Fibroblast of lung (primary cell): Measurements from ENCODE around the gene USP5. TPM values are rescaled to one million over a fixed set of nuclear protein-coding genes. Genes with fewer than 3 reads are reported as not detected.

Experiments
- DNase-seq, 2 donors: peaks; one replicate each; pipeline versions ENCODE4 v3.0.0 to v3.0.0-alpha.2; 2010; ENCODE audit warnings: low read depth in 2 of 2
- H2AFZ ChIP-seq: 2 replicates; pipeline ENCODE4 v1.5.1; 2012; ENCODE audit warnings: low read length, control low read depth, inconsistent platforms
- H3K27ac ChIP-seq: 2 replicates; pipeline ENCODE4 v1.5.1; 2011; ENCODE audit warnings: low read length, control low read depth; ENCODE audit not compliant: insufficient read depth
- H3K27me3 ChIP-seq: 2 replicates; pipeline ENCODE4 v1.5.1; 2011; ENCODE audit warnings: mild to moderate bottlenecking, low read length; ENCODE audit not compliant: control insufficient read depth, insufficient read depth
- H3K36me3 ChIP-seq: 2 replicates; pipeline ENCODE4 v1.5.1; 2011; ENCODE audit warnings: low read length; ENCODE audit not compliant: control insufficient read depth, insufficient read depth
- H3K4me1 ChIP-seq: 2 replicates; pipeline ENCODE4 v1.5.1; 2011; ENCODE audit warnings: low read length; ENCODE audit not compliant: control insufficient read depth, insufficient read depth; ENCODE audit errors: extremely low read depth
- H3K4me2 ChIP-seq: 2 replicates; pipeline ENCODE4 v1.5.1; 2011; ENCODE audit warnings: low read length, control low read depth; ENCODE audit not compliant: insufficient read depth; ENCODE audit errors: extremely low read depth
- H3K4me3 ChIP-seq, 4 experiments: fragments of 200-600 bp in 1 of 4; sonication (generic) in 1 of 4; replicated peaks in 1 of 4; 2 replicates each; pipeline ENCODE4 v1.5.1; 2011 to 2016; ENCODE audit warnings: low read length in 4 of 4, low read depth in 3 of 4, mild to moderate bottlenecking in 3 of 4, control low read depth in 2 of 4, inconsistent platforms in 1 of 4, mixed read lengths in 1 of 4; ENCODE audit not compliant: insufficient read depth in 1 of 4; ENCODE audit errors: control extremely low read depth in 1 of 4
- H3K79me2 ChIP-seq: 2 replicates; pipeline ENCODE4 v1.5.1; 2012; ENCODE audit warnings: mild to moderate bottlenecking, low read length, inconsistent platforms; ENCODE audit not compliant: control insufficient read depth, insufficient read depth
- H3K9ac ChIP-seq: 2 replicates; pipeline ENCODE4 v1.5.1; 2011; ENCODE audit warnings: mild to moderate bottlenecking, low read length, control low read depth; ENCODE audit not compliant: insufficient read depth
- H3K9me3 ChIP-seq: 2 replicates; pipeline ENCODE4 v1.5.1; 2012; ENCODE audit warnings: low read depth, low read length; ENCODE audit not compliant: control insufficient read depth, insufficient read depth
- H4K20me1 ChIP-seq: 2 replicates; pipeline ENCODE4 v1.5.1; 2011; ENCODE audit warnings: low read length; ENCODE audit not compliant: control insufficient read depth, insufficient read depth; ENCODE audit errors: extremely low read depth
- CTCF ChIP-seq, 2 donors: IDR thresholded peaks in 1 of 2; conservative IDR thresholded peaks in 1 of 2; 1 replicate in 1 of 2; 2 replicates in 1 of 2; pipeline ENCODE4 v1.5.1; 2011 to 2012; ENCODE audit warnings: low read length in 2 of 2, control low read depth in 1 of 2, inconsistent platforms in 1 of 2, low read depth in 1 of 2, mild to moderate bottlenecking in 1 of 2
- EZH2 ChIP-seq: IDR thresholded peaks from 2 replicates; pipeline ENCODE4 v1.5.1; 2012; ENCODE audit warnings: low read length, control low read depth, mild to moderate bottlenecking; ENCODE audit errors: missing control alignments
- polyA plus RNA-seq, 2 donors: library from polyadenylated mRNA; depleted of rRNA in 1 of 2; stranded (reverse) in 1 of 2; unstranded in 1 of 2; fragments of >200 nt; gene quantifications; 2 replicates each; pipeline ENCODE4 v1.2.1, GENCODE V29; 2011 to 2012; ENCODE audit warnings: missing spikeins in 1 of 2
- total RNA-seq: library from RNA; depleted of rRNA; stranded (reverse); fragments of >200 nt; gene quantifications from 2 replicates; pipeline ENCODE4 v1.2.1, GENCODE V29; 2014

The USP5 gene
- total and polyA plus RNA-seq, 2 donors (not counting 1 experiment from before 2014, with no cell fraction given), result 42.2 to 69.9 TPM

- Histone ChIP-seq H3K9ac (no peak overlapping the region), H3K79me2 (peaks cover 32% of the 10 kb centered on the region), H3K36me3 (peaks cover 25% of the 10 kb centered on the region), H3K27me3 (no peaks in the 10 kb centered on the region), H3K4me1 (peaks cover 17% of the 10 kb centered on the region), H3K9me3 (no peaks in the 10 kb centered on the region), H3K4me2 (no peak overlapping the region), H2AFZ (no peak overlapping the region), H4K20me1 (no peaks in the 10 kb centered on the region), H3K4me3 (no peak overlapping the region), H3K27ac (no peak overlapping the region)
- no peak for DNase-seq
- TF ChIP-seq EZH2 (no peak), CTCF (conservative IDR thresholded peaks at IDR 0.05 in 1 of 2, IDR thresholded peaks at IDR 0.05 in 1 of 2; ENCODE audit: low read depth in 1 of 2, low read length in 2 of 2) (no peak)
Measured at GRCh38 chr12:6855322-6855721, 3.4 kb downstream of the USP5 start.

GRCh38 chr12:6858799-6859198 lies 6.8 kb downstream of the USP5 start:
- Histone ChIP-seq H3K36me3 (peaks cover 39% of the 10 kb centered on the region), H3K79me2 (peaks cover 16% of the 10 kb centered on the region), H3K9me3 (no peaks in the 10 kb centered on the region), H3K27ac (no peak overlapping the region), H3K27me3 (no peaks in the 10 kb centered on the region), H3K9ac (no peak overlapping the region), H3K4me3 (no peak overlapping the region), H2AFZ (no peak overlapping the region), H4K20me1 (no peaks in the 10 kb centered on the region), H3K4me1 (peaks cover 5% of the 10 kb centered on the region), H3K4me2 (no peak overlapping the region)
- TF ChIP-seq CTCF (conservative IDR thresholded peaks at IDR 0.05 in 1 of 2, IDR thresholded peaks at IDR 0.05 in 1 of 2; ENCODE audit: low read depth in 1 of 2, low read length in 2 of 2) (no peak), EZH2 (no peak)
- DNase-seq, result no peak

- Histone ChIP-seq H3K27ac (no peak overlapping the region), H3K9ac (no peak overlapping the region), H3K9me3 (no peaks in the 10 kb centered on the region), H3K4me3 (no peak overlapping the region), H3K4me2 (no peak overlapping the region), H3K27me3 (no peaks in the 10 kb centered on the region), H3K79me2 (peaks cover 4% of the 10 kb centered on the region), H3K4me1 (no peaks in the 10 kb centered on the region), H2AFZ (no peak overlapping the region), H4K20me1 (no peaks in the 10 kb centered on the region), H3K36me3 (peaks cover 41% of the 10 kb centered on the region)
- TF ChIP-seq CTCF (conservative IDR thresholded peaks at IDR 0.05 in 1 of 2, IDR thresholded peaks at IDR 0.05 in 1 of 2; ENCODE audit: low read depth in 1 of 2, low read length in 2 of 2) (no peak), EZH2 (no peak)
- no peak for DNase-seq
Measured at GRCh38 chr12:6860116-6860515, 8.2 kb downstream of the USP5 start.
